NAMALWA (cell line): ENCODE measurements around the gene NACAD.

Experiments
- DNase-seq: peaks from one replicate; pipeline ENCODE4 v3.0.0-alpha.2; 2015; ENCODE audit warnings: low spot score

NACAD gene

GRCh38 chr7:45073786-45074527 lies 14.8 kb downstream of the NACAD start:
- DNase-seq = no peak

- DNase-seq = no peak
Measured at GRCh38 chr7:45073031-45073785, 15.6 kb downstream of the NACAD start.

GRCh38 chr7:45072131-45073030 lies 16.4 kb downstream of the NACAD start:
- DNase-seq = no peak

GRCh38 chr7:45071528-45071927 lies 17.2 kb downstream of the NACAD start:
- DNase-seq = no peak

GRCh38 chr7:45070254-45070642 lies 18.5 kb downstream of the NACAD start:
- DNase-seq = no peak

- no peak for DNase-seq
Measured at GRCh38 chr7:45069444-45070253, 19.1 kb downstream of the NACAD start.

GRCh38 chr7:45068236-45069023 lies 20.3 kb downstream of the NACAD start:
- no peak for DNase-seq

- DNase-seq = no peak
Measured at GRCh38 chr7:45067582-45067981, 21.2 kb downstream of the NACAD start.

- DNase-seq = no peak
Measured at GRCh38 chr7:45066409-45066808, 22.4 kb downstream of the NACAD start.

- DNase-seq = no peak
Measured at GRCh38 chr7:45065031-45065995, 23.5 kb downstream of the NACAD start.

GRCh38 chr7:45064047-45064725 lies 24.6 kb downstream of the NACAD start:
- DNase-seq = no peak

GRCh38 chr7:45061806-45062425 lies 26.9 kb downstream of the NACAD start:
- DNase-seq = no peak

- no peak for DNase-seq
Measured at GRCh38 chr7:45061352-45061751, 27.4 kb downstream of the NACAD start.

- no peak for DNase-seq
Measured at GRCh38 chr7:45060295-45060694, 28.5 kb downstream of the NACAD start.

- no peak for DNase-seq
Measured at GRCh38 chr7:45057878-45058277, 30.9 kb downstream of the NACAD start.

GRCh38 chr7:45055594-45056219 lies 33.1 kb downstream of the NACAD start:
- no peak for DNase-seq

- DNase-seq = no peak
Measured at GRCh38 chr7:45055016-45055415, 33.8 kb downstream of the NACAD start.

- DNase-seq = no peak
Measured at GRCh38 chr7:45054442-45054841, 34.3 kb downstream of the NACAD start.
